Measurements from ENCODE around the gene ABCA6. TPM values are rescaled to one million over a fixed set of nuclear protein-coding genes. Genes with fewer than 3 reads are reported as not detected.

ABCA6 gene
- total RNA-seq, 1 donor from 2014 or later = 14.6 TPM

GRCh38 chr17:69143151-69143550, 1.5 kb upstream of the ABCA6 start:
- intact Hi-C loops (cut with DNase I) = loop anchor here (10.0 kb wide), 1 partner anchor 348 kb away; no protein-coding TSS in a partner anchor
- no peak for DNase-seq (ENCODE audit: low spot score)

- intact Hi-C loops (cut with DNase I) = loop anchor here (10.0 kb wide), 1 partner anchor 347 kb away; no protein-coding TSS in a partner anchor
- no peak for DNase-seq (ENCODE audit: low spot score)
These were observed 594 bp upstream of the ABCA6 start for GRCh38 chr17:69142175-69142802.

GRCh38 chr17:69134112-69134511, 7.6 kb downstream of the ABCA6 start:
- intact Hi-C loops (cut with DNase I) = no loop called here
- DNase-seq (ENCODE audit: low spot score) = no peak

GRCh38 chr17:69130627-69131296, 10.9 kb downstream of the ABCA6 start:
- DNase-seq (ENCODE audit: low spot score) = no peak
- intact Hi-C loops (cut with DNase I) = no loop called here

- intact Hi-C loops (cut with DNase I) = no loop called here
- DNase-seq (ENCODE audit: low spot score) = no peak
These were observed 18.1 kb downstream of the ABCA6 start for GRCh38 chr17:69123626-69124025.

GRCh38 chr17:69122065-69122464, 19.6 kb downstream of the ABCA6 start:
- DNase-seq (ENCODE audit: low spot score) = no peak
- intact Hi-C loops (cut with DNase I) = no loop called here

GRCh38 chr17:69117855-69118784, 23.6 kb downstream of the ABCA6 start:
- DNase-seq (ENCODE audit: low spot score) = no peak

GRCh38 chr17:69111794-69112193, 29.9 kb downstream of the ABCA6 start:
- DNase-seq (ENCODE audit: low spot score) = no peak
- intact Hi-C loops (cut with DNase I) = no loop called here

More at GRCh38 chr17:69117855-69118784, 23.6 kb downstream of the ABCA6 start:
- intact Hi-C loops (cut with DNase I) = no loop called here

GRCh38 chr17:69105907-69106730, 35.6 kb downstream of the ABCA6 start:
- no peak for DNase-seq (ENCODE audit: low spot score)
- intact Hi-C loops (cut with DNase I) = no loop called here

- intact Hi-C loops (cut with DNase I) = no loop called here
- DNase-seq (ENCODE audit: low spot score) = no peak
These were observed 38.0 kb downstream of the ABCA6 start for GRCh38 chr17:69103557-69104233.

GRCh38 chr17:69098625-69099024, 43.1 kb downstream of the ABCA6 start:
- no peak for DNase-seq (ENCODE audit: low spot score)
- intact Hi-C loops (cut with DNase I) = no loop called here

GRCh38 chr17:69096541-69096940, 45.2 kb downstream of the ABCA6 start:
- DNase-seq (ENCODE audit: low spot score) = no peak
- intact Hi-C loops (cut with DNase I) = no loop called here

GRCh38 chr17:69093995-69094394, 47.7 kb downstream of the ABCA6 start:
- DNase-seq (ENCODE audit: low spot score) = no peak
- intact Hi-C loops (cut with DNase I) = no loop called here

- intact Hi-C loops (cut with DNase I) = no loop called here
- no peak for DNase-seq (ENCODE audit: low spot score)
These were observed 48.4 kb downstream of the ABCA6 start for GRCh38 chr17:69093279-69093789.

GRCh38 chr17:69090365-69090764, 51.3 kb downstream of the ABCA6 start:
- intact Hi-C loops (cut with DNase I) = no loop called here
- DNase-seq (ENCODE audit: low spot score) = no peak

- no peak for DNase-seq (ENCODE audit: low spot score)
- intact Hi-C loops (cut with DNase I) = no loop called here
These were observed 53.0 kb downstream of the ABCA6 start for GRCh38 chr17:69088643-69089200.

GRCh38 chr17:69086641-69087040, 55.1 kb downstream of the ABCA6 start:
- intact Hi-C loops (cut with DNase I) = no loop called here
- no peak for DNase-seq (ENCODE audit: low spot score)

GRCh38 chr17:69084911-69085310, 56.8 kb downstream of the ABCA6 start:
- no peak for DNase-seq (ENCODE audit: low spot score)
- intact Hi-C loops (cut with DNase I) = no loop called here

Data from cardiac septum (tissue), 1 donor.